ENCODE data around the gene CORO2A. TPM values are rescaled to one million over a fixed set of nuclear protein-coding genes. Genes with fewer than 3 reads are reported as not detected.

Gene CORO2A
- total and polyA plus RNA-seq, 2 of the 8 experiments (the other 6 are each of a cell fraction or from before 2014, with no cell fraction given) = 13.7 to 27.9 TPM

DNA sequence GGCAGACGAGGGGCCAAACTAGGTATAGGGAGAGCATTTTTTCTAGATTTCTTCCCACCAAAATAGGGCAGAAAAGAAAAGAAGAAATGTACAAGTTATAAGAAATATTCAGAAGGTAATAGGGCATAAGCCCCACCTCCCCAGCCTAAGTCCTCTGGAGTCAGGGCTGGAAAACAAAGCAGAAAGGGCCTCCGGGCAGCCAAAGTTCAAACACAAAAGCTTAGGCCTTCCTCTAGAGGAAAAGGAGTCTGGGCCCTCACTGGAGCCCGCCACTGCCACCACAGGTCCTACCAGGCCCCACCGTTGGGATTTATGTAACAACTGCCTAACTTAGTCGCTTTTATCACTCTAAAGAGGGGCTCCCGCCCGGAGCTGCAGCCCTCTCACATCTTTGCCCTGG lies 35.4 kb upstream of the CORO2A start:
- Histone ChIP-seq H3K4me1 (replicated peaks in 1 of 4; ENCODE audit: control insufficient read depth in 3 of 4, insufficient read depth in 4 of 4, low read length in 3 of 4) (no peaks in the 10 kb centered on the region), H3K79me1 (ENCODE audit: low read depth, low read length) (no peaks in the 10 kb centered on the region), H4K8ac (ENCODE audit: extremely low read depth, insufficient read depth, low read length) (no peak overlapping the region), H2AK5ac (ENCODE audit: low read depth, low read length) (no peak overlapping the region), H3K18ac (ENCODE audit: extremely low read depth, low read length) (no peak overlapping the region), H3K23ac (ENCODE audit: insufficient read length) (no peak overlapping the region), H3K9me3 (ENCODE audit: insufficient read depth in 2 of 2, low read depth in 1 of 2, low read length in 1 of 2) (no peaks in the 10 kb centered on the region), H3K27me3 (replicated peaks in 1 of 4; ENCODE audit: control insufficient read depth in 3 of 4, extremely low read depth in 1 of 4, insufficient read depth in 3 of 4, low read length in 3 of 4) (no peaks in the 10 kb centered on the region), H4K5ac (ENCODE audit: insufficient read length, low read depth, low read length) (no peak overlapping the region), H3K4ac (replicated peaks; ENCODE audit: insufficient read length, low read depth, low read length) (no peak overlapping the region), H2BK20ac (ENCODE audit: low read length) (no peak overlapping the region), H3K9ac (replicated peaks in 1 of 4; ENCODE audit: extremely low read depth in 1 of 4, low read depth in 3 of 4, low read length in 3 of 4) (no peak overlapping the region), H2BK15ac (ENCODE audit: low read length) (no peak overlapping the region), H2BK120ac (replicated peaks; ENCODE audit: low read depth, low read length) (no peak overlapping the region), H2AFZ (ENCODE audit: low read length) (no peak overlapping the region), H3K79me2 (ENCODE audit: control insufficient read depth in 1 of 2, insufficient read depth in 2 of 2, low read length in 2 of 2) (no peaks in the 10 kb centered on the region), H3K27ac (ENCODE audit: low read depth, low read length) (no peak overlapping the region), H2BK12ac (ENCODE audit: low read depth, low read length) (no peak overlapping the region), H3K36me3 (ENCODE audit: control insufficient read depth in 2 of 4, insufficient read depth in 4 of 4, low read length in 3 of 4) (peaks cover 2 to 19% (median 3%) of the 10 kb centered on the region in 4 experiments; a peak in 4 of 8 replicates), H2BK5ac (ENCODE audit: low read depth, low read length) (no peak overlapping the region), H3K56ac (replicated peaks; ENCODE audit: insufficient read length, low read depth, low read length) (no peak overlapping the region), H3K4me2 (ENCODE audit: insufficient read depth in 1 of 2, low read depth in 2 of 2, low read length in 2 of 2) (no peak overlapping the region), H4K20me1 (replicated peaks in 1 of 2; ENCODE audit: control insufficient read depth in 1 of 2, insufficient read depth in 2 of 2, low read length in 2 of 2) (no peaks in the 10 kb centered on the region), H3K14ac (ENCODE audit: insufficient read length) (no peak overlapping the region), H4K91ac (replicated peaks; ENCODE audit: insufficient read length, low read length) (no peak overlapping the region), H3K4me3 (ENCODE audit: extremely low read depth in 1 of 4, insufficient read depth in 2 of 4, low read depth in 3 of 4, low read length in 4 of 4) (no peak overlapping the region), H3K23me2 (ENCODE audit: low read depth, low read length) (no peaks in the 10 kb centered on the region)
- DNase-seq (ENCODE audit: low read depth in 1 of 2, low spot score in 2 of 2) = no peak
- no peak for FAIRE-seq
- 81% methylated on average over 7 of the region's 7 CpGs; no CpG with 5 or more reads in 1 of the 2 experiments for WGBS, 2 experiments (ENCODE audit: extremely low coverage in 1 of 2, insufficient coverage in 1 of 2, insufficient read length in 1 of 2, insufficient replicate concordance in 2 of 2, low coverage in 1 of 2, low lambda C conversion rate in 2 of 2, missing lambda C conversion rate in 1 of 2)
- POLR2A ChIA-PET (ENCODE audit: partially characterized antibody) = interaction anchor here (1.0 kb wide), 1 partner anchor 20 kb away, joined by 3 read pairs; no protein-coding TSS in a partner anchor
- TF ChIP-seq SIX5 (IDR thresholded peaks at IDR 0.05; ENCODE audit: low read depth, low read length) (no peak), KDM4A (IDR thresholded peaks at IDR 0.05; ENCODE audit: low read depth, low read length, severe bottlenecking) (no peak), SRF (IDR thresholded peaks at IDR 0.05; ENCODE audit: low read depth, low read length) (no peak), NANOG (IDR thresholded peaks at IDR 0.05; ENCODE audit: insufficient read depth, low read depth, low read length, poor library complexity, severe bottlenecking) (no peak), POLR2AphosphoS5 (IDR thresholded peaks at IDR 0.05; ENCODE audit: low read depth, low read length) (no peak), BACH1 (IDR thresholded peaks at IDR 0.05; ENCODE audit: low read length) (no peak)
- TF ChIP-seq, protein P1, sequence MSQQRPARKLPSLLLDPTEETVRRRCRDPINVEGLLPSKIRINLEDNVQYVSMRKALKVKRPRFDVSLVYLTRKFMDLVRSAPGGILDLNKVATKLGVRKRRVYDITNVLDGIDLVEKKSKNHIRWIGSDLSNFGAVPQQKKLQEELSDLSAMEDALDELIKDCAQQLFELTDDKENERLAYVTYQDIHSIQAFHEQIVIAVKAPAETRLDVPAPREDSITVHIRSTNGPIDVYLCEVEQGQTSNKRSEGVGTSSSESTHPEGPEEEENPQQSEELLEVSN (IDR thresholded peaks at IDR 0.05) = no peak
- CTCF ChIA-PET (ENCODE audit: partially characterized antibody) = interaction anchor here (0.9 to 3.5 kb wide), 6 partner anchors 11 to 35 kb away, joined by 3 to 18 read pairs (median 4); no protein-coding TSS in a partner anchor
